ENCODE results near the gene TRIM44. TPM values are rescaled to one million over a fixed set of nuclear protein-coding genes. Genes with fewer than 3 reads are reported as not detected.

The TRIM44 gene
- total RNA-seq, 1 donor from 2014 or later: 6.1 TPM

GRCh38 chr11:35804451-35805040 is 142.0 kb downstream of the TRIM44 start:
- no peak for DNase-seq (ENCODE audit: low spot score in 2 of 2)
- H3K36me3 ChIP-seq: peaks cover 0 to 11% of the 10 kb centered on the region in 2 donors
- H3K27ac ChIP-seq: no peak overlapping the region
- no peaks in the 10 kb centered on the region for H3K9me3 ChIP-seq
- TF ChIP-seq CTCF (IDR thresholded peaks at IDR 0.05): no peak
- no peaks in the 10 kb centered on the region for H3K27me3 ChIP-seq
- intact Hi-C loops (cut with DNase I): no loop called here
- H3K4me1 ChIP-seq: no peaks in the 10 kb centered on the region
- no peak overlapping the region for H3K4me3 ChIP-seq

- H3K9me3 ChIP-seq: no peaks in the 10 kb centered on the region
- intact Hi-C loops (cut with DNase I): no loop called here
- H3K27me3 ChIP-seq: no peaks in the 10 kb centered on the region
- DNase-seq (ENCODE audit: low spot score in 2 of 2): no peak
- H3K4me1 ChIP-seq: no peaks in the 10 kb centered on the region
- H3K4me3 ChIP-seq: no peak overlapping the region
- peaks cover 0 to 11% of the 10 kb centered on the region in 2 donors for H3K36me3 ChIP-seq
- no peak overlapping the region for H3K27ac ChIP-seq
- no peak for TF ChIP-seq CTCF (IDR thresholded peaks at IDR 0.05)
Measured at GRCh38 chr11:35809561-35809960, 147.0 kb downstream of the TRIM44 start.

GRCh38 chr11:35810045-35810645 is 147.6 kb downstream of the TRIM44 start:
- intact Hi-C loops (cut with DNase I): no loop called here
- no peak for TF ChIP-seq CTCF (IDR thresholded peaks at IDR 0.05)

GRCh38 chr11:35811783-35812182 is 149.2 kb downstream of the TRIM44 start:
- TF ChIP-seq CTCF (IDR thresholded peaks at IDR 0.05): no peak
- Histone ChIP-seq H3K27ac (no peak overlapping the region), H3K4me1 (no peaks in the 10 kb centered on the region), H3K36me3 (peaks cover 0 to 6% of the 10 kb centered on the region in 2 donors), H3K9me3 (no peaks in the 10 kb centered on the region), H3K27me3 (no peaks in the 10 kb centered on the region), H3K4me3 (no peak overlapping the region)
- intact Hi-C loops (cut with DNase I): no loop called here
- no peak for DNase-seq (ENCODE audit: low spot score in 2 of 2)

More at GRCh38 chr11:35810045-35810645, 147.6 kb downstream of the TRIM44 start:
- H3K9me3 ChIP-seq: no peaks in the 10 kb centered on the region
- no peaks in the 10 kb centered on the region for H3K27me3 ChIP-seq
- H3K27ac ChIP-seq: no peak overlapping the region
- H3K4me3 ChIP-seq: no peak overlapping the region
- no peaks in the 10 kb centered on the region for H3K4me1 ChIP-seq
- no peak for DNase-seq (ENCODE audit: low spot score in 2 of 2)
- peaks cover 0 to 11% of the 10 kb centered on the region in 2 donors for H3K36me3 ChIP-seq

- DNase-seq (ENCODE audit: low spot score in 2 of 2): no peak
Measured at GRCh38 chr11:35812828-35813227, 150.3 kb downstream of the TRIM44 start.

More at GRCh38 chr11:35812828-35813227, 150.3 kb downstream of the TRIM44 start:
- Histone ChIP-seq H3K36me3 (peaks cover 0 to 6% of the 10 kb centered on the region in 2 donors), H3K9me3 (no peaks in the 10 kb centered on the region), H3K4me3 (no peak overlapping the region), H3K4me1 (no peaks in the 10 kb centered on the region), H3K27me3 (no peaks in the 10 kb centered on the region), H3K27ac (no peak overlapping the region)
- no peak for TF ChIP-seq CTCF (IDR thresholded peaks at IDR 0.05)
- intact Hi-C loops (cut with DNase I): no loop called here
